HL-60 (cell line): ENCODE results near the gene TNFSF8.

Experiments used
- GABPA ChIP-seq: IDR thresholded peaks from 2 replicates; pipeline ENCODE4 v1.6.1; 2012; ENCODE audit warnings: low read depth
- TF ChIP-seq, protein P1 (sequence below): IDR thresholded peaks from one replicate; pipeline ENCODE4 v1.5.1; 2011; ENCODE audit warnings: low read length, control low read depth, inconsistent platforms; ENCODE audit not compliant: insufficient read depth
- TF ChIP-seq, protein P2 (sequence below): IDR thresholded peaks from 2 replicates; pipeline ENCODE4 v1.6.1; 2012; ENCODE audit warnings: low read depth; ENCODE audit not compliant: insufficient replicate concordance

DNA sequence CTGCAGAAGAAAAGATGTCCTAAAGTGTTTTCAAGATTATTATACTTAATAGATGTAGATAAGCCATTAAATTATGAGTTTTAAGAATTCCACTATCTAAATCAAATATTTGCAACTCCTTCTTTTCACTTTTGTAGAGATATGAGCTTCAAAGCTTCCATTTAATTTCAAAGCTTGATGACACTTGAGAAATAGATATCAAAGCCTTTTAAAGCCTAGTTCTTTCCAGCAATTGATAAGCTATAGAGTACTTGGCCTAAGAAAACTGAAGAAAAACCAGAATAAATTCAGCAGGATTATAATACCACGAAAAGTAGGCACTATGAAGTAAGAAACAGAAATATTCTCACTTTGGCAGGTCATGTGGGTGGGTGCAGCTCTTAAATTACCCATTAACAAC, 1.7 kb downstream of the TNFSF8 start:
- TF ChIP-seq, protein P1, sequence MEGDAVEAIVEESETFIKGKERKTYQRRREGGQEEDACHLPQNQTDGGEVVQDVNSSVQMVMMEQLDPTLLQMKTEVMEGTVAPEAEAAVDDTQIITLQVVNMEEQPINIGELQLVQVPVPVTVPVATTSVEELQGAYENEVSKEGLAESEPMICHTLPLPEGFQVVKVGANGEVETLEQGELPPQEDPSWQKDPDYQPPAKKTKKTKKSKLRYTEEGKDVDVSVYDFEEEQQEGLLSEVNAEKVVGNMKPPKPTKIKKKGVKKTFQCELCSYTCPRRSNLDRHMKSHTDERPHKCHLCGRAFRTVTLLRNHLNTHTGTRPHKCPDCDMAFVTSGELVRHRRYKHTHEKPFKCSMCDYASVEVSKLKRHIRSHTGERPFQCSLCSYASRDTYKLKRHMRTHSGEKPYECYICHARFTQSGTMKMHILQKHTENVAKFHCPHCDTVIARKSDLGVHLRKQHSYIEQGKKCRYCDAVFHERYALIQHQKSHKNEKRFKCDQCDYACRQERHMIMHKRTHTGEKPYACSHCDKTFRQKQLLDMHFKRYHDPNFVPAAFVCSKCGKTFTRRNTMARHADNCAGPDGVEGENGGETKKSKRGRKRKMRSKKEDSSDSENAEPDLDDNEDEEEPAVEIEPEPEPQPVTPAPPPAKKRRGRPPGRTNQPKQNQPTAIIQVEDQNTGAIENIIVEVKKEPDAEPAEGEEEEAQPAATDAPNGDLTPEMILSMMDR, result no peak
- TF ChIP-seq, protein P2, sequence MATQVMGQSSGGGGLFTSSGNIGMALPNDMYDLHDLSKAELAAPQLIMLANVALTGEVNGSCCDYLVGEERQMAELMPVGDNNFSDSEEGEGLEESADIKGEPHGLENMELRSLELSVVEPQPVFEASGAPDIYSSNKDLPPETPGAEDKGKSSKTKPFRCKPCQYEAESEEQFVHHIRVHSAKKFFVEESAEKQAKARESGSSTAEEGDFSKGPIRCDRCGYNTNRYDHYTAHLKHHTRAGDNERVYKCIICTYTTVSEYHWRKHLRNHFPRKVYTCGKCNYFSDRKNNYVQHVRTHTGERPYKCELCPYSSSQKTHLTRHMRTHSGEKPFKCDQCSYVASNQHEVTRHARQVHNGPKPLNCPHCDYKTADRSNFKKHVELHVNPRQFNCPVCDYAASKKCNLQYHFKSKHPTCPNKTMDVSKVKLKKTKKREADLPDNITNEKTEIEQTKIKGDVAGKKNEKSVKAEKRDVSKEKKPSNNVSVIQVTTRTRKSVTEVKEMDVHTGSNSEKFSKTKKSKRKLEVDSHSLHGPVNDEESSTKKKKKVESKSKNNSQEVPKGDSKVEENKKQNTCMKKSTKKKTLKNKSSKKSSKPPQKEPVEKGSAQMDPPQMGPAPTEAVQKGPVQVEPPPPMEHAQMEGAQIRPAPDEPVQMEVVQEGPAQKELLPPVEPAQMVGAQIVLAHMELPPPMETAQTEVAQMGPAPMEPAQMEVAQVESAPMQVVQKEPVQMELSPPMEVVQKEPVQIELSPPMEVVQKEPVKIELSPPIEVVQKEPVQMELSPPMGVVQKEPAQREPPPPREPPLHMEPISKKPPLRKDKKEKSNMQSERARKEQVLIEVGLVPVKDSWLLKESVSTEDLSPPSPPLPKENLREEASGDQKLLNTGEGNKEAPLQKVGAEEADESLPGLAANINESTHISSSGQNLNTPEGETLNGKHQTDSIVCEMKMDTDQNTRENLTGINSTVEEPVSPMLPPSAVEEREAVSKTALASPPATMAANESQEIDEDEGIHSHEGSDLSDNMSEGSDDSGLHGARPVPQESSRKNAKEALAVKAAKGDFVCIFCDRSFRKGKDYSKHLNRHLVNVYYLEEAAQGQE, result no peak
- no peak for TF ChIP-seq GABPA
